GM12865 (cell line): ENCODE results near the gene LRRC43.

Experiments
- DNase-seq: peaks from one replicate; pipeline ENCODE4 v3.0.0; 2010; ENCODE audit warnings: low read depth
- H3K4me3 ChIP-seq: 2 replicates; pipeline ENCODE4 v1.5.1; 2011; ENCODE audit warnings: mild to moderate bottlenecking, low read depth, low read length, control low read depth
- TF ChIP-seq, protein P1 (sequence below): IDR thresholded peaks from 2 replicates; pipeline ENCODE4 v1.5.1; 2011; ENCODE audit warnings: low read length, control low read depth, low read depth, inconsistent platforms; ENCODE audit not compliant: insufficient read depth; ENCODE audit errors: missing control alignments

The LRRC43 gene

DNA sequence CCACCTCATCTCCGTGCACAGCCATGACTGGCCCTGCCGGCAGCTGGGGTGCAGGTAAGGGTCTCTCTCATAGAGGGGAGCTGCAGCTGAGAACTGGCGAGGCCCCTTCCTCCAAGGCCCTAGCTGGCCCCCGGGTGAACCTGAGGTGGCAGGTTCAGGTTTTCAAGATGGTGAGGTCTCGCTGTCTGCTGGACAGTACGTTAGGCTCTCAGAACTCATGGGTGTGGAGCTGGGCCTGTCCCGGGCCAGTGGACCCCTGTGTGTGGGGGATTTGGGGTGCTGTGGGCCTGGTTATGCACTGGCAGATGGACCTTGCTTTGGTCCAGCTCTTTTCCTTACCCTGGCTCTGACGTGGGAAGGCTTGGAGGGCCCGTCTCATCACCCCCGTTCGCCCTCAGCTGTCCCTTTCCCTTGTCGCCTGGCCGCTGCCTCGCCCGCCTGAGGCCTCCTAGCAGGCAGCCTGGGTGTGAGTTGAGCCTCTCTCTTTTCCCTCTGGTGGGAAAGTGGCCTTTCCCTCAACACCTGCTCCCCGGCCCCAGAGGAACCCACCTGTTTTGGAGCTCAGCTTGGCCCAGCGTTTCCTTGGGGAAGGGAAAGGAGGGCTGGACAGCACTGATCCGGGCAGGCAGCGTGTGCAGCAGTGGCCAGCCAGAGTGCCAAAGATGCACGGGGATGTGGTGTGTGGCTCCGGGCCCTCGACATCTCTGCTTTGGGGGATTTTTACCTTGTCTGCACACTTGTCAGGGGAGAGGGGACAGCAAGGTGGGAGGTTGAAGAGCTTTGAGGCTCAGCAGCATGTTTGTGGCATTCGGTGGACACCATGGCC, 37.2 kb upstream of the LRRC43 start:
- no peak for DNase-seq
- no peak overlapping the region for H3K4me3 ChIP-seq
- TF ChIP-seq, protein P1, sequence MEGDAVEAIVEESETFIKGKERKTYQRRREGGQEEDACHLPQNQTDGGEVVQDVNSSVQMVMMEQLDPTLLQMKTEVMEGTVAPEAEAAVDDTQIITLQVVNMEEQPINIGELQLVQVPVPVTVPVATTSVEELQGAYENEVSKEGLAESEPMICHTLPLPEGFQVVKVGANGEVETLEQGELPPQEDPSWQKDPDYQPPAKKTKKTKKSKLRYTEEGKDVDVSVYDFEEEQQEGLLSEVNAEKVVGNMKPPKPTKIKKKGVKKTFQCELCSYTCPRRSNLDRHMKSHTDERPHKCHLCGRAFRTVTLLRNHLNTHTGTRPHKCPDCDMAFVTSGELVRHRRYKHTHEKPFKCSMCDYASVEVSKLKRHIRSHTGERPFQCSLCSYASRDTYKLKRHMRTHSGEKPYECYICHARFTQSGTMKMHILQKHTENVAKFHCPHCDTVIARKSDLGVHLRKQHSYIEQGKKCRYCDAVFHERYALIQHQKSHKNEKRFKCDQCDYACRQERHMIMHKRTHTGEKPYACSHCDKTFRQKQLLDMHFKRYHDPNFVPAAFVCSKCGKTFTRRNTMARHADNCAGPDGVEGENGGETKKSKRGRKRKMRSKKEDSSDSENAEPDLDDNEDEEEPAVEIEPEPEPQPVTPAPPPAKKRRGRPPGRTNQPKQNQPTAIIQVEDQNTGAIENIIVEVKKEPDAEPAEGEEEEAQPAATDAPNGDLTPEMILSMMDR: no peak

DNA sequence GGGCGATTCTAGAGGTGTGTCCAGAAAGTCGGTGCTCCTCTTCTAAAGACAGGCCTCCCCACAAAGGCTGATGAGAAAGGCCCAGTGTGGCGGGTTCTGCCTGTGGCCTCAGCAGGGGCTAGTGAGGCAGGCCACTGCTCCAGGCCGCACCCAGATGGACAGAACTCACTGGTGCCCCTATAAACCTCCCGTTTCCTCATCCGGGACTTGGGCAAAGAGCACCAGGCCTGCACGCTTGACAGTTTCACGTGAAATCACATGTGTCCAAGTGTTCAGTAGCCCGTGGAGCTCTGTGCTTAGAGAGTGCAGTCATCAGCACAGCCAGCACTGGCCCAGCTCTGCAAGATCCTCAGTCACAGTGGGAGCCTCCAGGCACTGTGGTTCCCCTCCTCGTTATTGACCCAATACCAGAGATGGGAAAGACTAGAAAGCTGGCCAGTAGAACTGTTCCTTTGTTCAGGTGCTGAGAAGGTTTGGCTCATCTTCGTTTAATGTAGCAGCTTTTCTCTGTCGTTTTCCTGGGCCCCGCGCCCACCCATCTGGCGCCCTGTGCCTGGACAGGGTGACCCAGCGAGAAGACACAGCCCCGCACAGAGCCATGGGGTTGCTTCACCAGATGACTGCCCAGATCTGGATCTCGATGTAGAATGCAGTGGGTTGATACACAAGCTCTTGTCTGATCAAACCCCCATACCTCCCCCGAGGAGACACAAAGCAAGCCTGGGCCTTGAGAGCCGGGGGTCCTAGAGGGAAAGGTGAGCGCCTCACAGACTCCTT, 35.2 kb upstream of the LRRC43 start:
- TF ChIP-seq, protein P1: no peak
- no peak overlapping the region for H3K4me3 ChIP-seq
- no peak for DNase-seq

DNA sequence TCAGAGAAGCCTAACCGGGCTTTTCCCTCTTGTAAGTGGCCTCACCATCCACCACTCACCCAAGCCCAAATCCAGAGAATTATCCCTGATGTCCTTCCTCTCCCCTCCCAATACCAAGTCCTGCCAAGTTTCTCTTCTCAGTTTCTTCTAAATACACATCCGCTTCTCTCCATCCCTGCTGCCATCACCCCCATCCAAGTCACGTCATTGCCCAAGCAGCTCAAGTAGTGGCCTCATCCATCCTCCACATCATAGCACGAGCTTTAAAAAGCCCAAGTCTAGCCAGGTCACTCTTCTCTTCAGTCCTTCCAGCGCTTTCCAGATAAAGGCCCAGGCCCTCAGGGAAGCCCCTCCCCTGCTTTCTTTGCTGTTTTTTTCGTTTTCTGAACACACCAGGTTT, 34.3 kb upstream of the LRRC43 start:
- no peak for DNase-seq
- TF ChIP-seq, protein P1: no peak
- H3K4me3 ChIP-seq: no peak overlapping the region

DNA sequence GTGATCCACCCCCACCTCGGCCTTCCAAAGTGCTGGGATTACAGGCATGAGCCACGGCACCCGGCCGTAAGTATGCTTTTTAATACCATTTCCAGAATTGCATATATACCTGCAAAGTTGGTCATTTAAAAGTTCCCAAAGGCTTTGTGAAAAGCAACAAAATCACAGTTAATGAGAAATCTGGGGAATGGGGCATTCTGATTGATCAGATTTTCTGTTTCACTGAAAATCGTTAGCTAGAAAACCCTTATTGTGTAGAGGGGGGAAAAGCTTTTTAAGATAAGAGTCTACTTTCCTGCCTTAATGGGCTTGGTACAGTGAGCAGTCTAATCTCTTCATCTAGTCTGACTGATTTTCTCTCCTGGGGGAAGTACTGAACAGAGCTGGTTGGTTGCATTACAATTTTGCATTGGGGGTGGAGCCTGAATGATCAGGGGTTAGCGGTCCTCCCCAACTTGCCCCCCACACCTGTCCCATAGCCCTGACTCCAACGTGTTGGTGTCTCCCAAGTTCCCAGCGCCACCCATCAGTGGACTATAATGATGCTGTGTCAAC, 32.7 kb upstream of the LRRC43 start:
- TF ChIP-seq, protein P1: no peak
- DNase-seq: no peak
- no peak overlapping the region for H3K4me3 ChIP-seq

DNA sequence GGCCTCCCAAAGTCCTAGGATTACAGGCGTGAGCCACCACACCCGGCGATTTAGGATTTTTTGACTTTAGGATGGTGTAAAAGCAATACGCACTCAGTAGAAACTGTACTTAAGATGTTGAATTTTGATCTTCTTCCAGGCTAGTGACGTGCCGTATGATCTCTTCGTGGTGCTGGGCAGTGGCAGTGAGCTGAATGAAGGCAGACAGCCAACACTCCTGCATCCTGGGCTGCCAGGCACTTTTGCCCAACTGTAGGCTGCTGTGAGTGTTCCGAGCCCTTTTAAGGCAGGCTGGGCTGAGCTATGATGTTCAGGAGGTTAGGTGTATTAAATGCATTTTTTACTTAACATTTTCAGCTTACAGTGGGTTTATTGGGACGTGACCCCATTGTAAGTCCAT, 30.2 kb upstream of the LRRC43 start:
- TF ChIP-seq, protein P1: no peak
- DNase-seq: no peak
- H3K4me3 ChIP-seq: no peak overlapping the region

DNA sequence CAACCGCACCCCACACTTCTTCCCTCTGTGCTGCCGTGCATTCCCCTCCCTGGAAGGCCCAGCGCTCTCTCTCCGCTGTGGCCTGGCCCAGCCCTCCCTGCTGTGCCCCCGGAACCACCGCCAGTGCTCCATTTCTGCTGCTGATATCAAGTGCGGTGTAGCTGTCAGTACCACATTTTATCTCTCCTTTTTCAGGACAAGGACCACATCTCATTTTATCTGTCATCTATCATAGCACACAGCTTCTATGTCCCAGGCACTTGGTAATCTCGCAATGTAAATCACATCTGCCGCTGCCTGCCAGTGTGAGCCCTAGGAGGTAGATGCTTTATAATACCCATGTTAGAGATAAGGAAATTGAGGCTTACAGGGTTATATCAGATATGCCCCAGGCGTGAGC, 27.2 kb upstream of the LRRC43 start:
- no peak overlapping the region for H3K4me3 ChIP-seq
- DNase-seq: no peak
- TF ChIP-seq, protein P1: no peak
